GM19452 (cell line): ENCODE data around the gene KIF26A.
"Not testable (repeated sequence)": the region's sequence is repeated elsewhere in the genome, so short reads cannot be mapped to it uniquely, and the experiment has no call there.

Experiments
- ATAC-seq: cut with Tn5 transposase; IDR thresholded peaks from one replicate; pipeline ENCODE4 v1.9.1; 2021; ENCODE audit not compliant: unreplicated experiment

Gene KIF26A

DNA sequence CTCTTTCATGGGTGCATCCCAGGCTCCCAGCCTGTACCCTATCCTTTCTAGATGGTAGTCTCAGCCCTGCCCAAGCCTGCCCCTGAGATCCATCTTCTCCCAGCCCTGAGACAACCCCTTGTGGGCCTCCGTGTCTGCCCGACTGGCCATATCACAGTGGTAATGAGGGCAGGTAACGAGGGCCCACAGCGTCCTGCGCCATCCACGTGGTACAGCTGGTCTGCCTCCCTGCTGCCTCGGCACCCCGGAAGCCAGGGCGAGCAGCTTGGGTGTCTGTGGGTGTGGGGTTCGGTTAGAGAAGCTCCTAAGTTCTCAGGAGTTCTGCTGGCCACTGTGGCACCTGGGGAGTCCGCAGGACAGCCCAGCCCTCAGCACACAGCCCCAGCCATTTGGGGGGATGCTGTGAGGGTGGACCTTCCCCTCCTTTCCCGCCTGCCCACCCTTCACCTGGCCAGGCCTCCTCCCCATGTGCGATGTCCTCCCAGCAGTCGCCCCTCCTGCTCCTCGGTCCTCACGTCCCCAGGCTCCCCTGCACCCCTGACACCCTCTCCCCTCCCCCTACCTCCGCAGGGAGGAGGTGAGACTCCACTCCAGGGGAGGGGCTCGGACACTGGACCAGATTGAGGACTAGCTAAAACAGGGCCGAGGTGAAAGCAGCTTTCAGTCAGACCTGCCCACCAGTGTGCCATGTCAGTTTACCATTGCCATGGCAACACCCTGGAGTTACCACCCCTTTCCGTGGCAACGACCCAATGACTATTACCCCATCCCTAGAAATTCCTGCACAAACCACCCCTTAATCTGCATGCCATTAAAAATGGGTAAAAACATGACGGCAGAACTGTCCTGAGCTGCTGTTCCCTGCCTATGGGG is 69.0 kb downstream of the KIF26A start:
- no peak for ATAC-seq

- ATAC-seq = not testable (repeated sequence)
Observed at GRCh38 chr14:104208015-104208295, 69.6 kb downstream of the KIF26A start.

- ATAC-seq = not testable (repeated sequence)
Observed at GRCh38 chr14:104208331-104208730, 69.9 kb downstream of the KIF26A start.

DNA sequence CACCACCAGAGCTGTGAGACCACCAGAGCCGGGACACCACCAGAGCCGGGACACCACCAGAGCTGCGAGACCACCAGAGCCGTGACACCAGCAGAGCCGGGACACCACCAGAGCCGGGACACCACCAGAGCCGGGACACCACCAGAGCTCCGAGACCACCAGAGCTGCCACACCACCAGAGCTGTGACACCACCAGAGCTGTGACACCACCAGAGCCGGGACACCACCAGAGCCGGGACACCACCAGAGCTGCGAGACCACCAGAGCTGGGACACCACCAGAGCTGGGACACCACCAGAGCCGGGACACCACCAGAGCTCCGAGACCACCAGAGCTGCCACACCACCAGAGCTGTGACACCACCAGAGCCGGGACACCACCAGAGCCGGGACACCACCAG is 70.7 kb downstream of the KIF26A start:
- not testable (repeated sequence) for ATAC-seq

DNA sequence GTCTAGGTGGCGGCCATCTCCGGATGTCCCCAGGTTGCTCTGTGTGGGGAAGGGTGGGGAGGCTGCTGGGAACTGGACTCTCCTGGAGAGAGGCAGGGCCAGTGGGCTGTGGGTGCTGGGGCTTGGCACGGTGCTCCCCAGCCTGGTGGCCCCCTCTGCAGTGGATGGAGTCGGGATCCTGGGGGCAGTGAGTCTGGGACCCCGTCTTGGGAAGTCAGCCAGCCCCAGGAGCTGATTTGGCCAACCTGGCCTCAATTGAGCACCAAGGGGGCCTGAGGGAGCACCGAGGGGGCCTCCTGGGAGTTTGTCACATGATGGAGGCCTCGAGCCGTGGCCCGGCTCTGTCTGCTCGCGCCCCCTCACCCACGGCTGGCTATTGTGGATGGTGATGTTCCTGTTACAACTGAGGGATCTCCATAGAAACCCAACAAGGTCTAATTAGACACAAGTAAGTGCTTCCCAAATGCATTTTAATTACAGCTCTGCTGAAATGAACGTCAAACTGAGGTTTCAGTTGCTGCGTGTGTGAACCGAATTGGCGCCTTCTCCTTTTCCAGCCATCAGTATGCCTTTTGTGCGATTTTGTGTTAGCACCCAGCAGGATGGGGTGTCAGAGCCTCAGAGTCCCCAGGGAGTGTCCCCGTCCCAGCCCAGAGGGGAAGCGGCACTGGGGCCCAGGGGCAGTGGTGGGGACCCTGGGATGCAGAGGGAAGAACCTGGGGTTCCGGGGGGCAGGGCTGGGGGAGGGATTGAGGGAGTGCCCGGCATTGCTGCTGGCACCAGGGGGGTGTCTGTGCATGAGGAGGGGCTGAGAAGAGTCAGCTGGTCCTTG is 71.8 kb downstream of the KIF26A start:
- no peak for ATAC-seq

GRCh38 chr14:104210817-104211195 is 72.4 kb downstream of the KIF26A start:
- ATAC-seq = no peak

GRCh38 chr14:104211215-104211614 is 72.8 kb downstream of the KIF26A start:
- no peak for ATAC-seq

GRCh38 chr14:104211741-104212140 is 73.4 kb downstream of the KIF26A start:
- no peak for ATAC-seq

GRCh38 chr14:104212206-104213095 is 74.1 kb downstream of the KIF26A start:
- ATAC-seq = no peak

DNA sequence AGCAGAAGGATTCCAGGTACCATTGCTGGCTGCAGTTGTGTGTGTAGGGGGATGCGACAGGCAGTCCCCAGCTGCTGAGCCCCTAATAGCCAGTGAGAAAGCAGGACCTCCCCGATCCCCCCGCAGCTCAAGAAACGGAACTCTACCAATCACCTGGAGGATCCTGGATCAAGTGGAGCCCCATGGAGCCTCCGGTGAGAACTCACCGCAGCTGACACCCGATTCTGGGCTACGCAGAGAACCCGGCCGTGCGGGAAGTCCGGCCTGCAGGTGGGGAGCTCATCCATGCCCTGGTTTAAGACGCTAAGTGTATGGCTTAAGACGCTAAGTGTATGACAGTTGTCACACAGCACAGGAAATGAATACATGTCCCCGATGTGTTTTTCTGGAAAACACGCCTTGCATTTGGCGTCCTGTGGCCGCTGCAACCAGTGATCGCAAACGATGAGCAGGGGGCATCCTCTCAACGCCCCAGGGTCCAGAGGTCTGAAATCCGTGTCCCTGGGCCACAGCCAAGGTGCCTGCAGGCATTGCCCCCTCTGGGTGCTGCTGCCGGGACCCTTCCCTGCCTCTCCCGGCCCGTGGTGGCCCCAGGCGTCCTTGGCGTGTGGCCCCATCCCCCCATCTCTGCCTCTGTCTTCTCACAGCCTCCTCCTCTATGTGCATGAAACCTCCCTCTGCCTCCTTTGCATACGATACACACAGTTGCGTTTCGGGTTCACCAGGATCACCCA is 75.1 kb downstream of the KIF26A start:
- no peak for ATAC-seq

- ATAC-seq = no peak
Observed at GRCh38 chr14:104214431-104215218, 76.2 kb downstream of the KIF26A start.

DNA sequence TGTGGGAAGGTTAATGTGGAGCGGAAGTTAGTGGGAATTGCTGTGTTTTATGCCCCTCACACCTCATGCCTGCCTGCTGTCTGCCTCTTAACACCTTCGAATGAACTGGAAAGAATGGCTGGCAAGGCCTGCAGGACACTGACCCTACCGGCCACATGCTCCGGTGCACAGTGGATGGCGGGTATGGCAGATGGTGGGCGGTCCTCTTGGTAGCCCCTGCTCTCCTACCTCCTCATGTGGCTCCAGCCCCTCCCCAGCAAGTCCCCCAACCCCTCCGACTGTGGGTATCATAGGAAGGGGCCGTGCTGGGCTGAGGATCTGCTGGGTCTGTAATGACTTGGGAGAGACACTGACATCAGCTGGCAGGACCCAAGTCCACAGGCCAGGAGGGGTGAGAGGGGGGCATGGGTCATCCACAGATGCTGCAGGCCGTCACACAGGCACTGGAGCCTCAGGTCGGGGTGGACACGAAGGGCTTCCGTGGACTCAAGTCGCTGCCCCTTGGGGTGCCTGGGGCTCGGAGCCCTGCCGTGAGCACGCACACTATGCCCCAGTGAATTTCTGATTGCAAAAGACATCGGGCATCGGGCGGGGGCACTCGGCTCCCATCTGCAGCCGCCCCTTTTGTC is 77.4 kb downstream of the KIF26A start:
- ATAC-seq = no peak

- ATAC-seq = no peak
Observed at GRCh38 chr14:104216457-104216856, 78.1 kb downstream of the KIF26A start.

GRCh38 chr14:104217486-104218360 is 79.3 kb downstream of the KIF26A start:
- no peak for ATAC-seq

- ATAC-seq = no peak
Observed at GRCh38 chr14:104218361-104219180, 80.2 kb downstream of the KIF26A start.

GRCh38 chr14:104219731-104220214 is 81.4 kb downstream of the KIF26A start:
- ATAC-seq = no peak
